ENCODE data around the gene DNPH1.

- TF ChIP-seq CTCF (IDR thresholded peaks at IDR 0.05) (no peak), ZFX (IDR thresholded peaks at IDR 0.05; ENCODE audit: borderline replicate concordance) (no peak)
Observed at GRCh38 chr6:43216200-43216599, 13.1 kb downstream of the DNPH1 start.
